ENCODE measurements around the gene ZBTB7B. TPM values are rescaled to one million over a fixed set of nuclear protein-coding genes. Genes with fewer than 3 reads are reported as not detected.

Gene ZBTB7B
- total RNA-seq, 4 donors from 2014 or later: 23.5 to 74.0 (median 30.8) TPM

GRCh38 chr1:154992721-154993571 is 9.7 kb upstream of the ZBTB7B start:
- TF ChIP-seq CTCF (IDR thresholded peaks at IDR 0.05; ENCODE audit: low read depth): no peak

- no peak for TF ChIP-seq CTCF (IDR thresholded peaks at IDR 0.05; ENCODE audit: low read depth)
These were observed 8.9 kb upstream of the ZBTB7B start, which contains the start of gene LENEP for GRCh38 chr1:154993572-154994268. Gene LENEP, plus strand, starts transcription at chr1:154993586. Its CDS starts 22 bp downstream, at chr1:154993608.

- no peak for TF ChIP-seq CTCF (IDR thresholded peaks at IDR 0.05; ENCODE audit: low read depth)
These were observed 8.4 kb upstream of the ZBTB7B start for GRCh38 chr1:154994269-154994587.

- TF ChIP-seq CTCF (IDR thresholded peaks at IDR 0.05; ENCODE audit: low read depth): no peak
These were observed 8.0 kb upstream of the ZBTB7B start for GRCh38 chr1:154994591-154994990.

- no peak for TF ChIP-seq CTCF (IDR thresholded peaks at IDR 0.05; ENCODE audit: low read depth)
These were observed 5.5 kb upstream of the ZBTB7B start for GRCh38 chr1:154996966-154997701.

GRCh38 chr1:154998201-154998780 is 4.3 kb upstream of the ZBTB7B start:
- no peak for TF ChIP-seq CTCF (IDR thresholded peaks at IDR 0.05; ENCODE audit: low read depth)
